ENCODE measurements around the gene GPC6.
A peak's percentile ranks its signal among the peaks of the same experiment; 100 is the strongest.

Gene GPC6

GRCh38 chr13:93900731-93901130 lies 674.1 kb downstream of the GPC6 start:
- no peak overlapping the region for H3K4me3 ChIP-seq (replicated peaks; ENCODE audit: low read depth, low read length)
- TF ChIP-seq CTCF (IDR thresholded peaks at IDR 0.05; ENCODE audit: low read depth, low read length, missing control alignments) = no peak
- no peak for DNase-seq (ENCODE audit: extremely low read depth, low read depth)

DNA sequence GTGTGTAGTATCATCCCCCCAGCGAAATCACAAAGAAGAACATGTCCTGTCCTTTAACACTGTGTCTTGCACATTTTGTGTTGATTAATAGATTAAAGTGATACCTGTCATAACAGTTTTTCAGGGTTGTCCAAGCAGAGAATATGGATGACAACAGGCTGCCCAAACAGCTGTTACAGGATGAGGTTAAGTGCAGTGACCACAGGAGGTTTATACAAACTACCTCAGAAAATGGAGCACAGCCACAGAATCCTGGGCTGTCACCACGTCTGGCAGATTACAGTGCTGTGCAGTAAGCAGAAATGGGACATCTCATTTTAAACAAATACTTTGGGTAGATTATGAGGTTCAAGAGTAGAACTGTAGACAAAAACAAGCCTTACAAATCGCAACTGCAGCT lies 677.3 kb downstream of the GPC6 start:
- no peak overlapping the region for H3K4me3 ChIP-seq (replicated peaks; ENCODE audit: low read depth, low read length)
- DNase-seq (ENCODE audit: extremely low read depth, low read depth) = no peak
- TF ChIP-seq CTCF (IDR thresholded peaks at IDR 0.05; ENCODE audit: low read depth, low read length, missing control alignments) = no peak

DNA sequence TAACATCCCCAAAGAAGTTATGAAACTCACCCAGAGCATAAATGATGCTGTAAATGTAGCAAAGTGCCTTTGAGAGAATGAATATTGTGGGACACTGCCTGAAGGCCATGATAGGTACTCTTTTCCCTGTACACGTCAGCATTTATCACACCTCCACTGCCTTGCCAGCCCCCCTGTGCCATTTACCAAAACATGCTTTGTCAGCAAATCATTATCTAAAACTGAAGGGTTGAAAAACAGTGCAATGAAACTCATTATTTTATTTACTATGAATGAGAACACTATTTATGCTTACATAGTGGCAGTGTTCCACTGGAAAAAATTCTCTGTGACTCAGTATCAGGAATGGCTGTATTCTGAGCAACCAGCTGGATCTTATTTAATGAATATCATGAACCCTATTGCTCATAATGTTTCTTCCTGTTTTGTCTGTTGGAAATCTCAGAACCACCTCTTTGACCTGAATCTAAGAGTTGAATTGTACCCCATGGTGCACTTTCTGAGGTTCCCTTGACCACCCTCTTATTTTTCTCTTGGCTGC lies 688.7 kb downstream of the GPC6 start:
- no peak for TF ChIP-seq CTCF (IDR thresholded peaks at IDR 0.05; ENCODE audit: low read depth, low read length, missing control alignments)
- peak; percentile 25 for DNase-seq (ENCODE audit: extremely low read depth, low read depth)
- H3K4me3 ChIP-seq (replicated peaks; ENCODE audit: low read depth, low read length) = no peak overlapping the region

GRCh38 chr13:93922063-93922855 lies 695.7 kb downstream of the GPC6 start:
- no peak for TF ChIP-seq CTCF (IDR thresholded peaks at IDR 0.05; ENCODE audit: low read depth, low read length, missing control alignments)
- H3K4me3 ChIP-seq (replicated peaks; ENCODE audit: low read depth, low read length) = no peak overlapping the region
- DNase-seq (ENCODE audit: extremely low read depth, low read depth) = no peak

GRCh38 chr13:93925990-93926389 lies 699.4 kb downstream of the GPC6 start:
- TF ChIP-seq CTCF (IDR thresholded peaks at IDR 0.05; ENCODE audit: low read depth, low read length, missing control alignments) = no peak
- no peak overlapping the region for H3K4me3 ChIP-seq (replicated peaks; ENCODE audit: low read depth, low read length)
- DNase-seq (ENCODE audit: extremely low read depth, low read depth) = no peak

- TF ChIP-seq CTCF (IDR thresholded peaks at IDR 0.05; ENCODE audit: low read depth, low read length, missing control alignments) = no peak
- DNase-seq (ENCODE audit: extremely low read depth, low read depth) = no peak
- H3K4me3 ChIP-seq (replicated peaks; ENCODE audit: low read depth, low read length) = no peak overlapping the region
Observed at GRCh38 chr13:93926425-93926824, 699.8 kb downstream of the GPC6 start.
